ENCODE measurements around the gene HOXA7.

HOXA7 gene

GRCh38 chr7:27104341-27105058 lies 52.0 kb downstream of the HOXA7 start:
- peak; percentile 89 for FAIRE-seq
